Middle frontal gyrus (tissue), 1 donor: ENCODE results near the gene COPRS.
"Not testable (repeated sequence)": the region's sequence is repeated elsewhere in the genome, so short reads cannot be mapped to it uniquely, and the experiment has no call there.

ENCODE experiments used
- DNase-seq: peaks from one replicate; pipeline ENCODE4 v3.0.0-alpha.2; 2015; ENCODE audit warnings: low spot score; ENCODE audit errors: extremely low spot score

The COPRS gene

DNA sequence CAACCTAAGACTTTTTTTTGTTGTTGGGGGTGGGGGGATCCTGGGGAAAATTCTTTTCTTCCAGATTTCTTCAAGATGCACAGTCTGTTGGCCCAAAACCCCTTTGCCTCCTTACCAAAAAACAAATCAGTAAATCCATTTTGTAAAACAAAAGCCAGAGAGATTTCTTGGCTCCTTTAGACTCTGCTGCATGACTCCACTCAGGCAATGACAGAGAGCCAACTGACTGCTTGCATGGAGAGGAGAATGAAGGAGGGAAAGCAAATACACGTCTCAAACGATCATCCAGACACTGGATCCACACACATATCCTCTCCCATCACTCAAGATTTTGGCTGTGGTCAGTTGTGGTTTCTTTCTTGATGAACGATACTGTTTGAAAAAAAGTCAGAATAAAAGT, 13.8 kb downstream of the COPRS start:
- no peak for DNase-seq

DNA sequence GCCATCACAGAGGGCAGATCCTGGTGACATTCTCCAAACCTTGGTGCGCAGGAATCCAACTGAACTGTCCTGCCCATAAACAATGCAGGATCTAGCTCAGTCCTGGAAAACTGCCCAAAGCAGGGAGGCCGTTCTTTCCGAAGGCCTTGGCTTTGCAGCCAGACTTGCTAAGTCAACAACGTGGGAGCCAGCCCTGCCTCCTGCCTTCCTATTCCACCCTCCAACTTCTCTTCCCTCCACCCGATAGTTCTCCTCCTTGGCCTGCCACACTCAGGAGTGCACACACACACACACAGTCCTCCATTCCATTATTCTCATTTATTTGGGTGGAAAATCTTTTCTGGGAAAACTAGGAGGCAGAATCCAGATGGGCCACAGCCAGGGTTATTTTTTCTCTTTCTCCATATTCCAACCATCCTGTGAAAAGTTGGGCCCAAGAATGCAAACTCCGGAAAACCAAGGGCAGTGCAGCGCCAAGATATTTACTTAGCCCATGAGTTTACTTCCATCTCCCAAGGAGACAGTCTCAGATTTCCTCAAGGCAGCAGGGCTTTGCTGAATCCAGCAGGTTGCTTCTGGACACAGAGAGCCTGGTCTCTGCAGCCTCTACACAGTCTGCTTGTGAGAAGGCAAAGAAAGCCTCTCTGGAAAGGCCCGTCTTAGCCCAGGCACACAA, 15.8 kb downstream of the COPRS start:
- DNase-seq: no peak

DNA sequence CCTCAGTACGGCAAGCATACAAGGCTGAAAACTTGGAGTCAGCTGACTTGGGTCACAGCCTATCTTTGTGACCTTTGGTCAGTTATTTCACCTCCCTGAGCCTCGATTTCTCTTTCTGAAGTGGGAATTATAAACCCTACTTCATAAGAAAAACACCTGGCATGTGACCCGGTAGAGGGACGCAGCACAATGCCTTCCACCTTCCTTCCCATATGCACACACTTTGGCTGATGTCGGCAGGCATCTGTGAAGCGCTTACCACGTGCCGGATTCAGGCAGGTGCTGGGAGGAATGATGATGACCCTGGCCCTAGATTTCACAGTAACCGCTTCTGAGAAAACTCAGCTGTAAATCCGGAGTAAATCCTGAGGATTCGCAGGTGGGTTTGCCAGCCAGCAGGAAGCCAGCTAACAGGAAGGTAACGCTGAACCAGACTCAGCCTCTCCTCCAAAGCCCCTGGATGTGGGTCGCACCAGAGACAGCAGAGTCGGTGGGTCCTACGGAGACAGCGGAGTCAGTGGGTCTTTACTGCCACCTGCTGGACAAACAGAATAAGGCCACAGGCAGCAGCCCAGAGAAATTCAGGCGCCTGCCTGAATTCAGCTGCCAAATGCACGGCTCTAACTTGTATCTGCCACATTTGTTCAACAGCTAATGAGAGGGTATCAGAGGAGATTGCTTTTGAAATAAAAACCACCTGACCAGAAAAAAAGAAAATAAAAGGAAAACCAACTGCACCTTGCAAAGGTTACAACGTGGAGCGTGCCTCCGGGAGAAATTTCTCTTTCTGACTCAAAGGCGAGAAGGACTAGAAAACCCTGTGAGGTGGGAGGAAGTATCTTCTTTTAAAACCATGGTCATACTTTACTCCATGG, 16.6 kb downstream of the COPRS start:
- peak; percentile 63 for DNase-seq

DNA sequence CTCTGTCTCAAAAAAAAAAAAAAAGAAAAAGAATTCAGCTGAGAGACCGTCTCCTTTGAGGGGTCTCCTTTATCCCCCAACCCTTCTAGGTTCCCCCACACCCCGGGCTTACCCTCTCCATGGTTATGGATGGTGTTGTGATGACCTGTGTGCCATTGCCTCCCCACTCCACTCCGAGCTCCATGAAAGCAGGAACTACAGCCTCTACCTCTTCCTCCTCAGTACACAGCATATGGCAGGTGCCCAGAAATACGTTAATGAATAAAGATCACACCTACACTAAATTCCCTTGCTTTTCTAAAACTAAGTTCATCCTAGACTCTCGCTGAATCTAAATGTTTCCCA, 17.2 kb downstream of the COPRS start:
- no peak for DNase-seq

DNA sequence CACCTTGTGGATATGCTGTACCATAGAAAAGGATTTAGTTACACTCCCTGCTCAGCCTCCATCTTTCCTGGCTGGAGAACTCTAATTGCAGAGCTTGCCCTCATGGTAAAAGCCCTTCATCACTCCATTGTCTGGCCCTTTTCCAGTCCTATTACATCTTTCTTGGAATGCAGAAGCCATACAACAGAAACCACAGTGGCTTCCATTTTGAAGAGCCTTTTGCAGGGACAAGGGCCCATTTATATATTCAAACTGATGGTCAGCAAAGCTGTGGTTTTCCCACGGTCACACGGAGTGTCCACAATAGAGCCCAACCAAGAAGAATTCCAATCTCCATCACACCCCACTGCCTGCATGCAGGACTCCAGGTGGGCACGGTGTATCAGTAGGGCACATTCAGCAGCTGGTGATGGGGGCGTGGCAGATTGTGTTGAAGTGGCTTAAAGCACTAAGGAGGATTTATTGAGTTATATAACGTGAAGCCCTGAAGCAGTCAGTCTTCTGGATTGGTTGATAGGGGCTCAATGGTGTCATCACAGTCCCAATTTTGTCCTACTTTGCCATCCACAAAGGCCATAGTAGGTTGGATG, 20.3 kb downstream of the COPRS start:
- DNase-seq: no peak

DNA sequence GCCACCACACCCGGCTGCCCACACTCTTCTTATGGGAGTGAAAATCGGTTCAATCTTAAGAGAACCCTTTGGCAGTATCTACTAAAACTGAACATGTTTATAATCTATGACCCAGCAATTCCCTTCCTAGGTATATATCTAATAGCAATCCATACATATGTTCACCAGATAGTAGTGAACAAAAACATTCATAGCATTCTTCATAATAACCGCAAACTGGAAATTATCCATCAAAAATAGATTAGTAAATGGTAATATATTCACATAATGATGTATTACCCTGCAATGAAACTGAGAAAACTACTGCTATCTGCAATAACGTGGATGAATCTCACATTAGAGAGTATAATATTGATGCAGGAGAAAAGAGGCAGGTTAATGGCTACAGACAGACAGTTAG, 23.1 kb downstream of the COPRS start:
- DNase-seq: no peak

DNA sequence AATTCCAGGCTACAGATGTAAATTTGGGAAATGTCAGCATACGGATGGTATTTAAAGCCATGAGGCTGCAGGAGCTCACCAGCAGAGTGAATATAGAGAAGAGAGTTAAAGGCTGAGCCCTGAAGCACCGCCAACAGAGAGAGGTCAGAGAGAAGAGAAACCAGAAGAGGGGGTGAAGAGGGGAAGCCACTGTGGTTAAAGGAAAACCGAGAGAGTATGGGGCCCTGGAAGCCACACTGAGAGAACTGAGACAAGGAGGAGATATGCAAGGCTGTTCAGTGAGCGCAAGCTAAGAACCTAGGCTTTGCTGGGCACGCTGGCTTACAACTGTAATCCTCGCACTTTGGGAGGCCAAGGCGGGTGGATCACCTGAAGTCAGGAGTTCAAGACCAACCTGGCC, 24.6 kb downstream of the COPRS start:
- no peak for DNase-seq

DNA sequence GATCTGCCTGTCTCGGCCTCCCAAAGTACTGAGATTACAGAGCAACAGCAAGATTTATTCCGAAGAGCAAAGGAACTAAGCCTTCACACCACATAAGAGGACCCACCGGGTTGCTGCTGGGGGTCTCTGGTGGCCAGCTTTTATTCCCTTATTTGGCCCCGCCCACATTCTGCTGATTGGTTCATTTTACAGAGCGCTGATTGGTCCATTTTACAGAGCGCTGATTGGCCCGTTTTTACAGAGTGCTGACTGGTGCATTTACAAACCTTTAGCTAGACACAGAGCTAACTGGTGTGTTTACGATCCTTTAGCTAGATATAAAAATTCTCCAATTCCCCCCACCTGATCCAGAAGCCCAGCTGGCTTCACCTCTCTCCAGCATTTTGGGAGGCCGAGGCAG, 26.3 kb downstream of the COPRS start:
- DNase-seq: no peak

DNA sequence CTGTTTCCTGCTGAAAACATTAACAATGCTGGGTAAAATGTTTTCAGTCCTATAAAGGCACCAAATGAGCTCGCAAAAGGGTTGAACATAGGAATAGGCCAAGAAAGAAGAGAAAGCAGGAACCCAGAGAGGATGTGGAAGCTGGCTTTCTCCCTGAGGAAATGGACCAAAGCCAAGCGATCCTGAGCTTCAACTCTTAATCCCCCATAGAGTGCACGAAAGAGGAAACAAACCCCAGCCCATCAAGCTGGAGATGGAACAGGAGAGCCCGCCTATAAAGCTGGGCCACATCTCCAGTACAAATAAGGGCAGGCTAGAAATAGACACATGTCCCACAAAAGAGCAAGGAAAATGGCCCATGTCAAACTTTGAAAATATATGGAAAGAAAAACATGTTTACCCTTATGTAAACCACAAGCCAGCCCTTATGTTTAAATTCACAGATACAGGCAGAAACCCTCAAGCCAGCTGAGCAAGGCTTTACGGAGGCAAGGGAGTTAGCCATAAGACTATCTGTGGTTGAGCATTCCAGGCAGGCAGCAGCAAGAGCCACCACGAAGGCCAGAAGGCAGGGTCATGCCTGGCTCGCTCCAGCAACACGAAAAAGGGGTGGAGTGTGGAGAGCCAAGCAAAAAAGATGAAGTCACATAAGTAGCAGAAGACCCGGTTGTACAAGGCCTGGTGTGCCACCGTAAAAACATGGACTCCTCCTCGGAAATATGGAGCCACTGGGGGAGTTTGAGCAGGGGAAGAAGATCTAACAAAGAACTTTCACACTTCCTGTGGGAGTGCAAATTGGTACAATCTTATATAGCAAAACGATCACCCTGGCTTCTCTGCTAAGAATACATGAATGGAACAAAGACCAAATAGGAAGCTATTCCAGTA, 27.8 kb downstream of the COPRS start:
- DNase-seq: no peak

DNA sequence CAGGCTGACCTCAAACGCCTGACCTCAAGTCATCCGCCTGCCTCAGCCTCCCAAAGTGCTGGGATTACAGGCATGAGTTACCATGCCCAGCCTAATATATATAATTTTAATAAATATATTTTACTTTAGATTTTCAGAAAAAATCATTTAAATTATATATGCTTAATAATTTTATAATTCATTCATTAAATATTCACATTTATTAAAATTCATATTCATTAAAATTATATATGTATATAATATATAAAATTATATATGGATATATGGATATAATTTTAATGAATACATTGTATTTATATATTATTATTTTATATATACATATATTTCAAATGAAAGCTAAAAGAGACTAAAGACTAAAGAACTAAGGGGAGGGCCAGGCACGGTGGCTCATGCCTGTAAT, 29.4 kb downstream of the COPRS start:
- DNase-seq: no peak

DNA sequence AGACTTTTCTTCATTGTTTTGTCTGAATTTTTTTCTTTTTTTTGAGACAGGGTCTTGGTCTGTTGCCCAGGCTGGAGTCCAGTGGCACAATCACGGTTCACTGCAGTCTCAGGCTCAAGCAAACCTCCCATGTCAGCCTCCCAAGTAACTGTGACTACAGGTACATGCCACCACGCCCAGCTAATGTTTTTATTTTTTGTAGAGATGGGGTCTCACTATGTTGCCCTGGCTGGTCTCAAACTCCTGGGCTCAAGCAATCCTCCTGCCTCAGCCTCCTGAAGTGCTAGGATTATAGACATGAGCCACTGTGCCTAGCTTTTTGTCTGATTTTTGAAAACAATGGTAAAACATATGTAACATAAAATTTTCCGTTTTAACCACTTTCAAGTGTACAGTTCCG, 30.1 kb downstream of the COPRS start:
- DNase-seq: not testable (repeated sequence)

DNA sequence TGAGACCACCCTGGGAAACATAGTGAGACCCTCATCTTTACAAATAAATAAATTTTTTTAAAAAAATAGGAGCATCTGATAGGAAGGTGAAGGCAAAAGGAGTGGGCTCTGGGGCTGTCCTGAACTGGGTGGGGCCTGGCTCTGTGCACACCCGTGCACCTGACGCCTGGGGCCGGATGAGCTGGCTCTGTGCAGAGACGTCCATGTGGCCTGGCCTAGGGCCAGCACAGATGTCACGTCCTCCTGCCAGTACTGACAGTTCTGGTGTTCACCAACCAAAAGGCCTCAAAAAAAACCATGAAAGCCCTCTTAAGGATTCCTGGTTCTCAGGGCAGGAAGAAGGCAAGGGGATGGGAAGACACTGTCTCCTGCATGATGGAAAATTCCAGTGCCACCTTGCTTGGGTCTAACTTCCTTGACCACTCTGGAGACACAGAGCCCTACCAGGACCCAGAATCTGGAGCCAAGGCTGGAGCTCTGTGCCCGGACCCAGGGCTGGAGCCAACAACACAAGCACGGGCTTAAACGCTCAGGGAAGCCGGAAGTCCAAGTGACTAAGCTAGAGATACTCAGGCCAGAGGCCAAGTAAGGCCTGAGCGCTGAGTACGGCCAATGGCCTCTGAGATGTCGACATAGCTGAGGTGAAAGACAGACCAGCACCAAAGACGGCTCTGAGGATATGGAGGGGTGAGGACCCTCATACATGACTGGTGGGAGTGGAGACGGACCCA, 32.9 kb downstream of the COPRS start:
- no peak for DNase-seq

DNA sequence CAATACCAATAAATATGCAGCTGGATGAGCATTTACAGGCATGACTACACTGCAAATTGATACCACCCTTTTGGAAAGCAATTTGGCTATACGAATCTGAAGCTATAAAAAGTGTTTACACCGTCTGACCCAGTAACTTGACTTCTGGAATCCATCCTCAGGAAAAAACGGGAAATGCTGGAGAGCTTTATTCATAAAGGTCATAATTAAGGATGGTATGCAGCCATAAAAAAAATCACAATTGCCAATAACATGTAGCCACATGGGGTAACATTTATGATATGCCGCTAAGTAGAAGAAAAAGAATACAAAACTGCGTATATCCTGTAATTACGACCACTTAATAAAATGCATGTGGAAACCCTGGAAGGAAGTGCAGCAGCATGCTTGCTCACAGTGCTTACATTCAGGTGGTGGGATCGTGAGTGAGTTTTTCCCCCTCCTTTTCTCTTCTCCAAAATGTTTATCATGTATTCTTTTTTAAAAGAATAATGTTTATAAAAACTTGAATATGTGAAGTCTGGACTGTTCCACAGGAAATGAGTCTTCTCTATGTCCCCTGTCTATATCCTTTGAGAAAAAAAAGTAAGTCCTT, 34.2 kb downstream of the COPRS start:
- no peak for DNase-seq

DNA sequence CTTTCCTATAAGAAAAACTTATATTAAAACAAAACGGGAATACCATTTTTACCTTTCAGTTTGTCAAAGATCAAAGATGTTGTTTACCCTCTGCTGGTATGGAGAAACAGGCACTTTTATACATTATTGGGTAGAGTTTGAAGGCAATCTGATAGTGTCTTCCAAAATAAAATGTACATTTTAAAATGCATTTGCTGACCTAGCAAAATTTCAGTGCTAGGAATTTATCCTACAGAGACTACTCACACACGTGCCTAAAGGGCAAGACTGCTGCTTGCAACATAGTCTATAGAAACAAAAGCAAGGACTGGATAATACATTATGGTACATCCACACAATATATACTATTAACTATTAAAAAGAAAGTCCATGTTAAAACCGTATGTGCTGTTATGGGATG, 36.0 kb downstream of the COPRS start:
- DNase-seq: no peak

DNA sequence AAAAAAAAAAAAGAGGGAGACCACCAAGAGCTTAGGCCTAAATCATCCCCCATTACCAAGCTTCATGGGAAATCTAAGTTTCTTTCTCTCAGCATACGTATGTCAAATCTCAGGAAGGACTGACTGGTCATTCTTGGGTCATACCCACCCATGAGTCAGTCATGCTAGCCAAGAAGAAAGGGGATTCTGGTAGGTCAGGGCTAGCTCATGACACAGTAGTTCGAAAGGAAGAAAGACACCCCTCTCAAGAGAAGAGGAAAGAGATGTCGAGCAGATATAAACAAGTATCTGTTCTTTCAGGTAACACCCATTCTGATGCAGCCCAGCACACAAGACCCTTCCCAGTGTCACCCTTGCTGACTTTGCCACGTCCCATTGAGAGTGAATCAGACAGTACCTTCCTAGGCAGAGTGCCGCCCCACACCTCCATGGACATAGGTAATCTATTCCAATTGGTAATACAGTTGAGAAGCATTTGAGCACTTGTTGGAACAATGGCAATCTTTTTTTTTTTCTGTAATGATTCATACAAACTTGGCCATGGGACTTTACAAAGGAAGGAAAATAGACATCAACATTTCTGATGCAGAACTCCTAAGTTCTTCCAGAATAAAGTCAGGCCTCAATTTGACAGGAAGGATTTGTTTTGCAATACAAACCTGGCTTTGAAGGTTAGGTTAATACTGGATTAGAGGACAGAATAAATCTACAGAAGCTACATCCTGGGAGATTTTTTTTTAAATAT, 38.2 kb downstream of the COPRS start:
- no peak for DNase-seq

DNA sequence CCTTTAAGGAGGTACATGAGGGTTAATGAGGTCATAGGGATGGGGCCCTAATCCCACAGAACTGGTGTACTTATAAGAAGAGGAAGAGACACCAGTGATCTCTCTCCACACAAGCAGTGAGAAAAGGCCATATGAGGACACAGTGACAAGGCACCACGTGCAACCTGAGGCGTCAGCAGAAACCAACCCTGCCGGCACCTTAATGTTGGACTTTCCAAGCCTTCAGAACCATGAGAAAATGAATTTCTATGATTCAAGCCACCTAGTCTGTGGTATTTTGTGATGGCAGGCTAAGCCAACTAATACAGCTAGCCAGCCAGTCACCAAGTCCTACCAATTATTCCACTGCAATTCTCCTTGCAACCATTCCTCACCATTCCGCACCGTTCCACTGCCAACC, 39.5 kb downstream of the COPRS start:
- no peak for DNase-seq

DNA sequence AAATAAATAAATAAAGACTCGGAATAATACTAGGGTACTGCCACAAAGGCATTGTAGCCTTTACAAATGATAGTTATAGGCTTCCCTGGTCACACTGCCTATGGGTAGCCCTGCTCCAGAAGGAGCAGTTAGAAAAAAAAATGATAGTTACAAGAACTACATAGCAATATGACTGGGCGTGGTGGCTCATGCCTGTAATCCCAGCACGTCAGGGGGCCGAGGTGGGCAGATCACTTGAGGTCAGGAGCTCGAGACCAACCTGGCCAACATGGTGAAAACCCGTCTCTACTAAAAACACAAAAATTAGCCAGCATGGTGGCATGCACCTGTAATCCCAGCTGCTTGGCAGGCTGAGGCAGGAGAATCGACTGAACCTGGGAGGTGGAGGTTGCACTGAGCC, 40.2 kb downstream of the COPRS start:
- DNase-seq: not testable (repeated sequence)

DNA sequence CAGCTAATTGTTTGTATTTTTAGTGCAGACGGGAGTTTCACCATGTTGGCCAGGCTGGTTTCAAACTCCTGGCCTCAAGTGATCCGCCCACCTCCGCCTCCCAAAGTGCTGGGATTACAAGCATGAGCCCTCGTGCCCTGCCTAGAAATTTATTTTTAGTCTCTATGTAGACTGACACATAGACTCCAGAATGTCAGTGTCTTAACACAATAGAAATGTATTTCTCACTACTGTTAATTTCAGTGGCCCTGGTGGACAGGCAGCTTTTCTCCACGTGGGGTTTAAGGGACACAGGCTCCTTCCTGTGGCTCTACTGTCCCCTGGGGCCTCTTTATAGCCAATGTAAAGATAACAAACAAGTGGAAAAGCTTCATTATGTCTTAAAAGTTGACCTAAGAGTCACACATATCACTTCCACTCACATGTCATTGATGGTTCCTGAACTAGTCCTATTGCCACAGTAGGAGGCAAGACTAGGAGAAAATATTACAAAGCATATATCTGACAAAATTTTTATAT, 43.8 kb downstream of the COPRS start:
- no peak for DNase-seq

DNA sequence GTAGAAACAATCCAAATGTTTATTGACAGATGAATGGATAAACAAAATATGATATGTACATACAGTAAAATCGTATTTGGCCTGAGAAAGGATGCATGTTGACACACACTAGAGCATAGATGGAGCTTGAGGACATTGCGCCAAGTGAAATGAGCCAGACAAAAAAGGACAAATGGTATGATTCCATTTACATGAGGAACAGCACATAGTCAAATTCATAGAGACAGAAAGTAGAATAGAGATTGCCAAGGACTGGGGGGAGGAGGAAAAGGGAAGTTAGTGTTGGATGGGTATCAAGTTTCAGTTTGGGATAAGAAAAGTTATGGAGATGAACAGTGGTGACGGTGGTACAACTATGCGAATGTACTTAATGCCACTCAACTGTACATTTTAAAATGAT, 47.9 kb downstream of the COPRS start:
- DNase-seq: no peak

DNA sequence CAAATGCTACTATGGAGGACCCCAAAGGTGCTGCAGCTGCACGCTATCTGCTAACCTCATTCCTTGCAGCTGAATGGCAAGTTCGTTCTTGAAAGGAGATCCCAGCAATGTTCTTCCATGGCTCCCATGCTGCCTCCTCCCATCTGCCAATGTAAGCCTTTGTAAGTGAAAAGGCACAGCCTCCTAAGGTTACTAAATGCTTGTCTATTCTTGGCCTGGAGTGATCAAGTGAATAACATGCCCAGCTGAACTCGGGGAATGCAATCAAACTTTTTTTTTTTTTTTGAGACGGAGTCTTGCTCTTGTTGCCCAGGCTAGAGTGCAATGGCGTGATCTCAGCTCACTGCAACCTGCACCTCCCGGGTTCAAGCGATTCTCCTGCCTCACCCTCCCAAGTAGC, 49.2 kb downstream of the COPRS start:
- not testable (repeated sequence) for DNase-seq
